OCI-LY7 (cell line): ENCODE results near the gene FUT7. TPM values are rescaled to one million over a fixed set of nuclear protein-coding genes. Genes with fewer than 3 reads are reported as not detected.

Source experiments
- BruUV-seq: library from RNA; stranded (reverse); fragments of 400-500 nt; replicated peaks from 2 replicates; lab custom pipeline; 2021; lab: Mats Ljungman, UMichigan
- CTCF ChIA-PET: fragments of 300-600 bp; sonication (Branson Sonifier 250); formaldehyde crosslinking; loops from one replicate; lab custom pipeline; 2022; ENCODE audit warnings: antibody characterized with exemption; ENCODE audit not compliant: unreplicated experiment; lab: Charles Lee
- POLR2A ChIA-PET: fragments of 300-600 bp; sonication (Branson Sonifier 250); formaldehyde crosslinking; loops from one replicate; lab custom pipeline; 2022; ENCODE audit warnings: antibody characterized with exemption; lab: Charles Lee
- DNase-seq: peaks from one replicate; pipeline ENCODE4 v3.0.0-alpha.2; 2015; ENCODE audit warnings: low spot score
- H2AFZ ChIP-seq: fragments of 200-600 bp; sonication (generic), shearing (Covaris generic); 2 replicates; pipeline ENCODE4 v1.6.1; 2014; ENCODE audit warnings: mild to moderate bottlenecking, antibody characterized with exemption, low read length, moderate library complexity
- H3K27ac ChIP-seq: fragments of 200-600 bp; sonication (generic); 2 replicates; pipeline ENCODE4 v1.5.1; 2014; ENCODE audit warnings: mixed run types, low read depth, mild to moderate bottlenecking, moderate library complexity, low read length, inconsistent platforms; ENCODE audit not compliant: poor library complexity, severe bottlenecking
- H3K36me3 ChIP-seq: fragments of 200-600 bp; sonication (generic); 2 replicates; pipeline ENCODE4 v1.6.1; 2014; ENCODE audit warnings: mild to moderate bottlenecking, antibody characterized with exemption, low read length, moderate library complexity, mixed read lengths; ENCODE audit not compliant: insufficient read depth
- H3K4me1 ChIP-seq: fragments of 200-600 bp; sonication (generic); 2 replicates; pipeline ENCODE4 v1.5.1; 2014; ENCODE audit warnings: mild to moderate bottlenecking, low read length; ENCODE audit not compliant: insufficient read depth, poor library complexity, severe bottlenecking
- H3K4me2 ChIP-seq: fragments of 200-600 bp; sonication (generic); 2 replicates; pipeline ENCODE4 v1.6.1; 2014; ENCODE audit warnings: mild to moderate bottlenecking, low read length
- H3K4me3 ChIP-seq: fragments of 200-600 bp; sonication (generic); 2 replicates; pipeline ENCODE4 v1.5.1; 2014; ENCODE audit warnings: mild to moderate bottlenecking, low read depth, low read length; ENCODE audit not compliant: poor library complexity, severe bottlenecking
- H3K79me2 ChIP-seq: fragments of 200-600 bp; sonication (generic); 2 replicates; pipeline ENCODE4 v1.6.1; 2016; ENCODE audit warnings: low read depth, mild to moderate bottlenecking, low read length, moderate library complexity, mixed read lengths; ENCODE audit not compliant: insufficient read depth
- H3K9me2 ChIP-seq: fragments of 200-600 bp; sonication (generic); 2 replicates; pipeline ENCODE4 v1.6.1; 2016; ENCODE audit warnings: mild to moderate bottlenecking, low read length, mixed read lengths; ENCODE audit not compliant: insufficient read depth
- H3K9me3 ChIP-seq: fragments of 200-600 bp; sonication (generic); 2 replicates; pipeline ENCODE4 v1.6.1; 2014; ENCODE audit warnings: mild to moderate bottlenecking, mixed run types, low read length, mixed read lengths
- H4K20me1 ChIP-seq: fragments of 200-600 bp; sonication (generic); 2 replicates; pipeline ENCODE4 v1.6.1; 2014; ENCODE audit warnings: mild to moderate bottlenecking, antibody characterized with exemption, low read length, moderate library complexity, mixed read lengths; ENCODE audit not compliant: insufficient read depth
- CTCF ChIP-seq: fragments of 200-600 bp; sonication (generic); conservative IDR thresholded peaks from 2 replicates; pipeline ENCODE4 v1.5.1; 2014; ENCODE audit warnings: mild to moderate bottlenecking, antibody characterized with exemption, low read length, moderate library complexity, mixed read lengths
- EZH2phosphoT487 ChIP-seq: fragments of 200-600 bp; sonication (generic); IDR thresholded peaks from 2 replicates; pipeline ENCODE4 v1.6.1; 2018; ENCODE audit warnings: low read depth, borderline replicate concordance, mild to moderate bottlenecking, mixed run types, antibody characterized with exemption, low read length, moderate library complexity, mixed read lengths
- intact Hi-C: fragments of 100-400 bp; cut with micrococcal nuclease; formaldehyde crosslinking; loops from one replicate; pipeline ENCODE4 v1.10.0; 2022; ENCODE audit not compliant: unreplicated experiment
- total RNA-seq, 2 experiments: library from RNA; depleted of rRNA in 1 of 2; stranded (reverse); fragments of >200 nt in 1 of 2; shearing (Covaris generic) in 1 of 2; gene quantifications; 2 replicates each; pipeline ENCODE4 v1.2.3, GENCODE V29; 2014 to 2022

The FUT7 gene
- total RNA-seq, 2 experiments from 2014 or later = 0.21 TPM; not detected in 1

- ChIA-PET POLR2A (interaction anchor here (0.5 kb wide), 1 partner anchor 588 kb away, joined by 4 read pairs; no protein-coding TSS in a partner anchor), CTCF (no interaction called here)
- Histone ChIP-seq H3K4me2 (peak overlapping the region; percentile 77), H2AFZ (no peak overlapping the region), H3K4me1 (peaks cover 4% of the 10 kb centered on the region), H3K36me3 (no peaks in the 10 kb centered on the region), H3K79me2 (no peaks in the 10 kb centered on the region), H3K9me3 (no peaks in the 10 kb centered on the region), H4K20me1 (0 out of 2 replicates have a peak, but pooled peaks cover 3% of the 10 kb centered on the region), H3K4me3 (peak overlapping the region; percentile 57), H3K9me2 (no peaks in the 10 kb centered on the region), H3K27ac (no peak overlapping the region)
- intact Hi-C loops = loop anchor here (1.0 to 2.0 kb wide), 3 partner anchors 21 to 182 kb away; partner anchors contain the start of gene RNF224
- TF ChIP-seq CTCF (no peak), EZH2phosphoT487 (0 out of 2 replicates have a peak, but pooled peaks have one; percentile 69)
- DNase-seq = no peak
- no TSS peak for BruUV-seq
These were observed 13.6 kb upstream of the FUT7 start for GRCh38 chr9:137045294-137046087.

- 0 out of 2 replicates have a peak, but pooled peaks cover 3% of the 10 kb centered on the region for H4K20me1 ChIP-seq
- intact Hi-C loops = no loop called here
- TF ChIP-seq EZH2phosphoT487 (0 out of 2 replicates have a peak, but pooled peaks have one; percentile 25), CTCF (no peak)
- H3K36me3 ChIP-seq = no peaks in the 10 kb centered on the region
- H3K4me1 ChIP-seq = peaks cover 4% of the 10 kb centered on the region
- no TSS peak for BruUV-seq
- ChIA-PET POLR2A (interaction anchor here (0.5 kb wide), 1 partner anchor 589 kb away, joined by 4 read pairs; no protein-coding TSS in a partner anchor), CTCF (no interaction called here)
- no peak overlapping the region for H2AFZ ChIP-seq
- DNase-seq = no peak
- H3K4me2 ChIP-seq = no peak overlapping the region
- H3K9me3 ChIP-seq = no peaks in the 10 kb centered on the region
- no peaks in the 10 kb centered on the region for H3K79me2 ChIP-seq
- no peaks in the 10 kb centered on the region for H3K9me2 ChIP-seq
- H3K27ac ChIP-seq = no peak overlapping the region
- H3K4me3 ChIP-seq = no peak overlapping the region
These were observed 12.8 kb upstream of the FUT7 start for GRCh38 chr9:137044502-137045177.
